HG03520 (cell line): ENCODE measurements around the gene ADRA2C.

Experiments used
- ATAC-seq: cut with Tn5 transposase; IDR thresholded peaks from one replicate; pipeline ENCODE4 v1.9.1; 2021; ENCODE audit warnings: mild to moderate bottlenecking, moderate library complexity; ENCODE audit not compliant: unreplicated experiment

Gene ADRA2C

DNA sequence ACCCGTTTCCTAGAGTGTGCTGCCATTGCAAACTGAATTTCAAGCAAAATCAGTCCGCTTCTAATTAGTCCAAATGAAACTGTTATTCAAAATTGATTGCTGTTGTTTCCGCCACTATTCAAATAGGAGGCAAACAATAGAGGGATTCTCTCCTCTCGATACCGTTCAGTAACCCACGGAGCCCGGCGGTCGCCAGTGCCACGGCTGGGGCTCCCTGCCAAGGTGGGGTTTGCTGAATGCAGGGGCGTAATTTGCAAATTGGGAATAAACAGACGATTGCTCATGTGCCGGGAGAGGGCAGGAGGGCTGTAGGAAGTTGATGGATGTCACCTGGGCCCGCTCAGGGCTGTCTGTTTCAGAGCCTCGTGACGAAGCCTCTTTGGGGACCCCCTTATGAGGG lies 8.8 kb downstream of the ADRA2C start:
- no peak for ATAC-seq

DNA sequence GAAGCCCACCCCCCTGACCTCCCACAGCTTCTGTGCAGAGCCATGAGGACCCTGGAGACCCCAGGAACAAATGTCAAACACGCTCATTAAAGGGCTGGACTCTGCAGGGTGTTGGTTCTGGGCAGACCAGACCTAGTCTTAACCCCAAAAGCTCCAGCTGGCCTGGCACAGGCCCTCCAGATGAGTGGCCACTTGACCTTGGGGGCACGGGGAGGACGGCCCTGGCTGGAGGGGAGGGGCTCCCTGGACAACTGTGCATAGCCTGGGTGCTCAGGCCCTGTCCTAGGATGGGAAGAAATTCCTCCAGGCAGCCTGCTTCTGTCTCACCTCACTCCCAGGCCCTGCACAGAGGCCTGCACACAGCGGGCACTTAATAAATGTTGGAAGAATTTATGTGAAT lies 9.4 kb downstream of the ADRA2C start:
- ATAC-seq: no peak

GRCh38 chr4:3776166-3777032 lies 10.2 kb downstream of the ADRA2C start:
- no peak for ATAC-seq

DNA sequence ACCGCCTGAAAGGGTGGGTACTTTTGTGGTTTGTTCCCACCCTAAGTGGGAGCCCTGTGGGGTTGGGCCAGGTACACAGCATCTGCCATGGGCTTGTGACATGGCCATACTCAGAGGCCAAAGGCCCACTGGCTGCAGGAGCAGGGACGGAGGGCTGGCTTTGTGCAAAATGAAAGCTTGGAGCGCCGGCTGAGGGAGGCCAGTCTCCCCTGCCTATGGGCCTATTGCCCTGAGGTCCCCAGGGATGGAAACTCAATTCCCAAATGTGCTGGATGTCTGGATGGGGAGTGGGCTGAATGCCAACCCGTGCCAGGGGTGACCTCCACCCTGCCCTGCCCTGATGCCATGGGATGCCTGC lies 10.8 kb downstream of the ADRA2C start:
- no peak for ATAC-seq

GRCh38 chr4:3777669-3778068 lies 11.5 kb downstream of the ADRA2C start:
- ATAC-seq: no peak

DNA sequence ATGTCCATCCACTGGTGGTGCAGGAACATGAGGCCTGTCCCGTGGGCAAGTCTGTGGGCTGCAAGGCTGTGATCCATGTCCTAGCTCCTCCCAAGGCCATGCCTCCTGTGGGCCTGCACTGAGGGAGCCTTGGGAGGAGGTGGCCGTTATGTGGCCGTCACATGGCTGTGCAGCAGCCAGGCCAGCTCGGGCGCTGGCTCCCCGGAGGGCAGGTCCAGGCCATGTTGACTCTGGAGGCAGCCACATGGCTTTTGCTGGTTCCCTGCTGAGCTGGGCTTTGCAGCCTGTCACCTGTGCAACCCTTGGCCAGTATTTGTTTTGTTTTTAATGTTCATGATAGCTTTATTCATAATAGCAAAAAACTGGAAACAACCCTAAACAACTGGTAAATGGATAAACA lies 13.3 kb downstream of the ADRA2C start:
- no peak for ATAC-seq

DNA sequence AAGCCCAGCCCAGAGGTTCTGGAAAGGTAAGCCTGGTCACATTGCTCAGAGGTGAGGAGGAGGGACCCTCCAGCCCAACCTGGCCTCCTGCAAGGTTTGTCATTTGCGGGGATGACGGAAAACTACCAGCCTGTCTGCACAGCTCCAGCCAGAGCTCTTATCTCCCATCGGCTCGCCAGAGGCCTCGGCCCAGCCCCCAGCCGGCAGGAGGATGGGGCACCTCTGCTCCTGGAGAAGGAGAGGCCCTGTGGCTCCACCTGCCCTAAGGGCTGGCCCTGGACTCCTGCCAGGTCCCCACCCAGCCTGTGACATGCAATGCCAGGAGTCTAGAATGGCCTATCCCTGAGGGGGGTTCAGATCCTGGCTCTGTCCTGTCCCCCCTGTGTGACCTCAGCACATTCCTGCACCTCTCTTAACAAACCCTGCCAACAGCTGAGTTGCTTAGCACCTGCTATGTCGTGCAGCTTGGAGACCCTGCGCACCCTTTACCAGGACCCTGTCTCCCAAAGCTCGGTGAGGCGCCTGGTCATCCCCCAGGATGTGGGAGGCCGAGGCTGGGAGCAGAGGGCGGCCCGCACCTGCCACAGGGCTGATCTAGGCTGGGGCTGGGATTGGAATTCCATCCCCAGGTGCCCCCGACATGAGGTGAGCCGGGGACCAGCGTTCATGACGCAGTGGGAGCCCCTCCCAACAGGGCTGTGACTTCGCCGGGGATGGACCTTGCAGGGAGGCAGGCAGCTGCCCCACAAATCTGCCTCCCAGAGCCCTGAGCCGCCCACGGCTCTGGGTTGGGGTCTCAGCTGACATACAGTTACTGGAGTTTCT lies 14.4 kb downstream of the ADRA2C start:
- ATAC-seq: no peak

- ATAC-seq: no peak
Observed at GRCh38 chr4:3781193-3781886, 15.2 kb downstream of the ADRA2C start.

DNA sequence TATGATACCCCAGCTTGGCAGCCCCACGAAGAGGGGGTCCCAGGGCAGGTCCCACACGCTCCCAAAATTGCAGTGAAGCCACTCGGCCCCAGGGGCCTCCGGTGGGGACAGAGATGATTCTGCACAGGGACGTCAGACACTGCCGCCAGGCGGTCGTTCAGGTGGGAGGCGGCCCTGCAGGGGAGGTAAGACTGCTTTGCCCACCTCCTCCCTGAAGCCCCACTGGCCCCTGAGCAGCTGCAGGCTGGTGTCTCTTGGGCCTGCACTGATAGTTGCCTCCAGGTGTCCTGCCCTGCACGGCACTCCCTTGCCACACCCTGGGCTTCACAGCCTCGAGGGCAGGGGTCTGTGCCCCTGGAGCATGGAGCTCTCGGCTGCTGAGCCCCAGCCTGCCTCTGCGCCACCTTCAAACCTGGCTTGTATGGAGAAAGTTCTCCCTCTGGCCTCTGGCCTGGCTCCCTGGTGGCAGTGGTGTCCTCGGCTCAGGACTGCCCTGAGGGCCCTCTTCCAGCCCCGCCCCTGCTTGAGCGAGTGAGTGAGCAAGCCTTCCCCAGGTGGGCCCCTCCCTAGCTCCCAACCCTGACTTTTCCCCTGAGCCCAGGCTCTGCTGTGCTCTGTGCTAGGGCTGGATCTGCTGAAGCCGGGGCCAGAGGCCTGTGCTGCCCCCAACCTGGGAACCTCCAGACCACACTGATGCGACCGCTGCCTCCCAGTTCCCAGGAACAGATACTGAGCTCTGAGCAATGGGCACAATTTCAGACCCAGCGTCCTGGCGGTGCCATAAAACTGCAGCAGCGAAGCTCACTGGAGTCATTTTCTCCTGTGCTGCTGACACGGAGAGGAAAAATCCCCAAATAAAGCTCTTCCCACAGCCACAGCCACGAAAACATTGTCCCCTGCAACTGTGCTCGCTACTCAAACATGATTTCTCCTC lies 16.1 kb downstream of the ADRA2C start:
- no peak for ATAC-seq

DNA sequence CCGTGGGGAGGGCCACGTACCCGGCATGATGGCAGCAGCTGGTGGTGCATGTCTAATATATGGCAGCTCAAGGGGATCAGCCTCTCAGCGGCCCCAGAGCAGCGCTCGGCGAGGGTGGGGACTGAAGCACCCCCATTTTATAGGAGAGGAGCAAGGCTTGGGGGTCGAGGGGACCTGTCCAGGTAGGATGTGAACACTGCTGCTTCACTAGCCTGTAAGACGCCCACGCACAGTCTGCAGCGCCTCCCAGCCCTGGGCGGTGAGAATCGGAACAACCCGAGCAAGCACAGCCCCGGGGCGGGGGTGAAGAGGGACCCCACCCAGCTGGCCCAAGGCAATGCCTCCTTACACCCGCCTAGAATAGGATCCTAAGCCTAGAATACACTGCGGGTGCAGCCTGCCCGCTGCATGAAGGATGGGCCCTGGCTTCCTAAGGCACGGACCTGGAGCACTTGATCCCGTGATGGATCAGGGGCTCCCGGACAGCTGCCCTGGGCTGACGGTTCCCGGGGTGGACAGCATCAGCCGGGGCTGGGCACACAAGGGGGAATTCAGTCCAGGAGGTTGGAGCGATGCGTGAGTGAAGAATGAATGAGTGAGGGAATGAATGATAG lies 17.6 kb downstream of the ADRA2C start:
- no peak for ATAC-seq

DNA sequence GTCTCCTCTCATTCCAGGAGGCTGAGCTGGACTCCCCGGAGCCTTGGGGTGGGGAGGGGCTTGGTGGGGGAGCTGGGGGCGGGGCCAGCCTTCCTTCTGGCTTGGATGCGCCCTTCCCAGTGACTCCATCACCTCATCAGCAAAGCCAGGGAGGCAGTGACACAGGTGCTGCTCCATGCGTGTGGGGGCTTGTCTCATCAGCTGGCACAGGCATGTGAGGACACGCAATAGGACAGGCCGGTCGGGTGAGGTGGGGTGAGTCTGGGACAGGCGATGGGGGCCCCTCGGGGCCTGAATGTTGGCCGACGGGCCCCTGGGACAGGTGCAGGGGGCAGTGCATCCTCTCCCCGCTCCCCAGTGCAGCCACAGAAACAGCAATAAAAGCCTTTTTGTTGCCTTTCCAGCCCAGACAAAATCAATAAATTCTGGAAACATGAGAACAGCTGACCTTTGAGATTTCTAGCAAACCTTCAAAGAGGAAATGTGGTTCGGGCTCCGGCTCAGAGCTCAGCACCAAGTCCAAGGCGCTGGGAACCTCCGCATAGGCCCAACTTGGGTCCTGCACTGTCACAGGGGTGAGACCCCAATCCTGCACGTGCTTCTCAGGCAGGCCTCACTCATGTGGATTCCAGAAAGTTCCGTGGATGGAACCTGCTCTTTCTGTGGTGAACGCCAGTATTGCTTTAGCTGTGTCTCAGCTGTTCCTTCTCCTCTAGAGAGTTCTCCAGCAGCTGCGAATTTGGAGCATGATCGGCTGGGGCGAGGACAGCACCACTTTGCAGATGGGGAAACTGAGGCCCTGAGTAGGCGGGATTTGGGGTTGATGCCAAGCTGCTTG lies 18.5 kb downstream of the ADRA2C start:
- no peak for ATAC-seq

GRCh38 chr4:3785292-3785565 lies 19.0 kb downstream of the ADRA2C start:
- ATAC-seq: no peak

GRCh38 chr4:3786196-3786869 lies 20.1 kb downstream of the ADRA2C start:
- no peak for ATAC-seq

GRCh38 chr4:3787489-3788365 lies 21.5 kb downstream of the ADRA2C start:
- no peak for ATAC-seq

DNA sequence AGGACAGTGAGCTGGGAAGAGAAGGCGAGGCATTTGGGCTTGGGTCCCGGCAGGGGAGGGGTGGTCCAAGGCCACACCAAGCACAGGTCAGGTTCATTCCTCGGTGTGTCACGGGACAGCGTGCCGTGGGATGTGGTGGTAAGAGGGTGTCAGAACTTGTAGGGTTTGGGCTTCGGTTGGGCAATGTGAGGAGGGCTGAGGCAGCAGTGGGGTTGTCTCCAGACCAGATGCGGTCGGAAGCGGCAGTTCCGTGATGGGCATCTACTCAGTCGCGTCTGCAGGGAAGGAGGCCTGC lies 22.1 kb downstream of the ADRA2C start:
- ATAC-seq: no peak

GRCh38 chr4:3789587-3789986 lies 23.4 kb downstream of the ADRA2C start:
- no peak for ATAC-seq

DNA sequence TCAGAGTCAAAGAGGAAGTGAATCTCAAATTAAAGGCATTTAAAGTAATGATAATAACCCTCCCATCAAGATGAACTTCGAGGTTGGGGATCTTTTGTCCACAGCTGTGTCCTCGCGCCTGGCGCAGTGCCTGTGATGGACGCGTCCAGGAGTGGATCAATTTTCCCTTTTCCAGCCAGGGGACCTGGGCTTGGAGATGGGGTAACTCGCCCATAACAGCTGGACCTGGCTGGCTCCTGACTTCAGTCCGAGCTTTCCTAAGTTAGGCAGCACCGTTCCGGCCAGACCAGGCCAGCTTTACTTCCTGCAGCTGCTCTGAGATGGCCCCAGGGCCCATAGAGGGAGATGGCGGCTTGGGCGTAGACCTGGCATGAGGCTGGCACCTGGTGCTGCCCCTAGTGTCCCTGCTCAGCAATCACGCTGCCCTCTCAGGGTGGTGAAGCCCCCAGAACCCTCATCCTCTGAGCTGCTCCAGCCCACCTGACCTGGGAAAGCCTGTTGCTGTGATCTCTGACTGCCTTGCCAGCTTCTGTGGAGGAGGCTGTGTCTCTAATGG lies 23.9 kb downstream of the ADRA2C start:
- no peak for ATAC-seq

DNA sequence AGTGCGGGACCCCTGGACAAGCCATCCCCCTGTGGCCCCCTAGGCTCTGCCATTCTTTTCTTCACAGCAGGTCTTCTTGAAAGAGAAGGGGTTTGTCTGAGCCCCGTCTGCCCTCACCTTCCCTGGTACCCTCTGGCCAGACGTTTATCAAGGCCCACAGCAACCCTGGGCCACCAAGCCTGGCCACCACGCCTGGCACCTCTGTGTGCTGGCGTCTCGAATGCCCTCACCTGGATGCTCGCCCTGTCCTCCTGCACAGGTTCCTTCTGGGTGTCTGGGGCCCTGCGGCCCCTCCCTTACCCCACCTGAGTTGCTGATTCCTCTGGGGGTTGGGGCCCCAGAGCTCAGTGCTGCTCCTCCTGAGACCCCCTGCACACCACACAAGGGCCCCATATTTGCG lies 25.1 kb downstream of the ADRA2C start:
- no peak for ATAC-seq
